ENCODE results near the gene NDST3.

GRCh38 chr4:118033148-118034052 is 886 bp upstream of the NDST3 start:
- TF ChIP-seq, protein P1, sequence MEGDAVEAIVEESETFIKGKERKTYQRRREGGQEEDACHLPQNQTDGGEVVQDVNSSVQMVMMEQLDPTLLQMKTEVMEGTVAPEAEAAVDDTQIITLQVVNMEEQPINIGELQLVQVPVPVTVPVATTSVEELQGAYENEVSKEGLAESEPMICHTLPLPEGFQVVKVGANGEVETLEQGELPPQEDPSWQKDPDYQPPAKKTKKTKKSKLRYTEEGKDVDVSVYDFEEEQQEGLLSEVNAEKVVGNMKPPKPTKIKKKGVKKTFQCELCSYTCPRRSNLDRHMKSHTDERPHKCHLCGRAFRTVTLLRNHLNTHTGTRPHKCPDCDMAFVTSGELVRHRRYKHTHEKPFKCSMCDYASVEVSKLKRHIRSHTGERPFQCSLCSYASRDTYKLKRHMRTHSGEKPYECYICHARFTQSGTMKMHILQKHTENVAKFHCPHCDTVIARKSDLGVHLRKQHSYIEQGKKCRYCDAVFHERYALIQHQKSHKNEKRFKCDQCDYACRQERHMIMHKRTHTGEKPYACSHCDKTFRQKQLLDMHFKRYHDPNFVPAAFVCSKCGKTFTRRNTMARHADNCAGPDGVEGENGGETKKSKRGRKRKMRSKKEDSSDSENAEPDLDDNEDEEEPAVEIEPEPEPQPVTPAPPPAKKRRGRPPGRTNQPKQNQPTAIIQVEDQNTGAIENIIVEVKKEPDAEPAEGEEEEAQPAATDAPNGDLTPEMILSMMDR (IDR thresholded peaks at IDR 0.05), result no peak
- no peak for TF ChIP-seq POLR2A (IDR thresholded peaks at IDR 0.05)
- TF ChIP-seq POLR2AphosphoS5 (IDR thresholded peaks at IDR 0.05; ENCODE audit: insufficient read depth in 1 of 2, low read depth in 1 of 2), result no peak
